ENCODE results near the gene PRKCE.

DNA sequence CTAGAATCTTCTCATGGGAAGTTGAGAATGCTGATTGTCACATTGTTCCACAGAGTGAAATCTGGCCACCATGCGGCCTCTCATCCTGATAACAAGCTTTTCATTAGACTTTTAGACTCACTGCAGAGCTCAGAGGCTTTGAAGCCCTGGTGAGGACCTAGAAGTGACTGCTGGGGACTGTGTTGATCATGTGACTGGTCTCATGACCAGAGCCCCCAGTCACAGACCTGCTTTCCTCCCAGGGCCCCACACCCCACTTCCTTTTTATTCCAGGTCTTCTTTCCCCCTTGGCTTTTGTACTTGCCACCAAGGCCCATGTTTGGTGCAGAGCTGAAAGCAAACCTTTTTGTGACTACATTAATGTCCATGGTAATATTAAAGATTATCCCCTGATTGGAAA lies 45.2 kb downstream of the PRKCE start:
- TF ChIP-seq POLR2A (IDR thresholded peaks at IDR 0.05; ENCODE audit: low read depth, low read length) = no peak
- no peak for TF ChIP-seq POLR2AphosphoS5 (IDR thresholded peaks at IDR 0.05; ENCODE audit: low read depth, low read length)
